ENCODE data around the gene DOK4. TPM values are rescaled to one million over a fixed set of nuclear protein-coding genes. Genes with fewer than 3 reads are reported as not detected.

Gene DOK4
- total RNA-seq, 1 donor from 2014 or later: 17.6 TPM

- Histone ChIP-seq H3K27me3 (ENCODE audit: control insufficient read depth, insufficient read depth, low read length) (no peaks in the 10 kb centered on the region), H3K4me3 (ENCODE audit: low read depth, low read length) (no peak overlapping the region), H3K36me3 (ENCODE audit: control insufficient read depth, insufficient read depth, low read length) (no peaks in the 10 kb centered on the region)
- DNase-seq (ENCODE audit: low read depth) (no peak), FAIRE-seq (no peak)
- no peak for TF ChIP-seq CTCF (IDR thresholded peaks at IDR 0.05; ENCODE audit: insufficient read depth, low read length, severe bottlenecking)
Measured at GRCh38 chr16:57517397-57518367, 31.4 kb upstream of the DOK4 start.

- DNase-seq (ENCODE audit: low read depth) (no peak), FAIRE-seq (no peak)
- Histone ChIP-seq H3K27me3 (ENCODE audit: control insufficient read depth, insufficient read depth, low read length) (no peaks in the 10 kb centered on the region), H3K4me3 (ENCODE audit: low read depth, low read length) (no peak overlapping the region), H3K36me3 (ENCODE audit: control insufficient read depth, insufficient read depth, low read length) (no peaks in the 10 kb centered on the region)
- TF ChIP-seq CTCF (IDR thresholded peaks at IDR 0.05; ENCODE audit: insufficient read depth, low read length, severe bottlenecking): no peak
Measured at GRCh38 chr16:57516773-57517172, 30.5 kb upstream of the DOK4 start.

GRCh38 chr16:57516176-57516725, 30.0 kb upstream of the DOK4 start:
- DNase-seq (ENCODE audit: low read depth): no peak
- FAIRE-seq: no peak
- H3K4me3 ChIP-seq (ENCODE audit: low read depth, low read length): no peak overlapping the region
- no peaks in the 10 kb centered on the region for H3K27me3 ChIP-seq (ENCODE audit: control insufficient read depth, insufficient read depth, low read length)
- no peaks in the 10 kb centered on the region for H3K36me3 ChIP-seq (ENCODE audit: control insufficient read depth, insufficient read depth, low read length)
- TF ChIP-seq CTCF (IDR thresholded peaks at IDR 0.05; ENCODE audit: insufficient read depth, low read length, severe bottlenecking): no peak

- FAIRE-seq (no peak), DNase-seq (ENCODE audit: low read depth) (no peak)
- Histone ChIP-seq H3K27me3 (ENCODE audit: control insufficient read depth, insufficient read depth, low read length) (peaks cover 2% of the 10 kb centered on the region), H3K4me3 (ENCODE audit: low read depth, low read length) (no peak overlapping the region), H3K36me3 (ENCODE audit: control insufficient read depth, insufficient read depth, low read length) (no peaks in the 10 kb centered on the region)
- no peak for TF ChIP-seq CTCF (IDR thresholded peaks at IDR 0.05; ENCODE audit: insufficient read depth, low read length, severe bottlenecking)
Measured at GRCh38 chr16:57514791-57515600, 28.7 kb upstream of the DOK4 start.

- DNase-seq (ENCODE audit: low read depth) (no peak), FAIRE-seq (peak; percentile 36)
- no peak for TF ChIP-seq CTCF (IDR thresholded peaks at IDR 0.05; ENCODE audit: insufficient read depth, low read length, severe bottlenecking)
- H3K4me3 ChIP-seq (ENCODE audit: low read depth, low read length): no peak overlapping the region
- peaks cover 3% of the 10 kb centered on the region for H3K27me3 ChIP-seq (ENCODE audit: control insufficient read depth, insufficient read depth, low read length)
- H3K36me3 ChIP-seq (ENCODE audit: control insufficient read depth, insufficient read depth, low read length): no peaks in the 10 kb centered on the region
Measured at GRCh38 chr16:57514371-57514770, 28.1 kb upstream of the DOK4 start.

All from bronchial epithelial cell (primary cell).